ENCODE results near the gene COX7B2.

The COX7B2 gene, protein sequence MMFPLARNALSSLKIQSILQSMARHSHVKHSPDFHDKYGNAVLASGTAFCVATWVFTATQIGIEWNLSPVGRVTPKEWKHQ

GRCh38 chr4:46909078-46909477, at the start of gene COX7B2:
TSS of gene COX7B2 (minus strand) at chr4:46909245. CDS start at chr4:46735192, 174,053 bp downstream.
- DNase-seq = no peak

GRCh38 chr4:46956451-46956850, 47.4 kb upstream of the COX7B2 start:
- DNase-seq = no peak

- DNase-seq = no peak
Observed at GRCh38 chr4:46955601-46956000, 46.6 kb upstream of the COX7B2 start.

GRCh38 chr4:46954643-46955042, 45.6 kb upstream of the COX7B2 start:
- DNase-seq = no peak

- no peak for DNase-seq
Observed at GRCh38 chr4:46953564-46953963, 44.5 kb upstream of the COX7B2 start.

GRCh38 chr4:46952451-46952850, 43.4 kb upstream of the COX7B2 start:
- DNase-seq = no peak

- DNase-seq = no peak
Observed at GRCh38 chr4:46950826-46951225, 41.8 kb upstream of the COX7B2 start.

DNA sequence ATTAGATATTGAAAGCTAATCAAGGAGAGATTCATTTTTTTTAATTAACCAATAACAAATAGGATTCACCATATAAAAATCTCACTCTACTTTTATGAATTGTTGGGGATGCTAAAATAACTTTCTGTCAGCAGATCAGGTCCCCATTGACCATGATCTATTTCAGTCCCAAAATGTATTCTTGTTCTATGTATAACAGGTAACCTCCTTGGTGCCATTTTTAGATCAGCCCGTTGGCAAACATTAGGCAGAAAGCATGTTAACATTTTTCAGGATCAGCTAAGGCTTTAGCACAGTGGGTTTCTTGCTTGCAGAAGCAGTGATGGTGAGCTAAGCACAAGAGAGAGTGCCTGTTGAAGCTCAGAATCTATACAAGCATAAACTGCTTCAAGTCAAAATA, 40.8 kb upstream of the COX7B2 start:
- no peak for DNase-seq

DNA sequence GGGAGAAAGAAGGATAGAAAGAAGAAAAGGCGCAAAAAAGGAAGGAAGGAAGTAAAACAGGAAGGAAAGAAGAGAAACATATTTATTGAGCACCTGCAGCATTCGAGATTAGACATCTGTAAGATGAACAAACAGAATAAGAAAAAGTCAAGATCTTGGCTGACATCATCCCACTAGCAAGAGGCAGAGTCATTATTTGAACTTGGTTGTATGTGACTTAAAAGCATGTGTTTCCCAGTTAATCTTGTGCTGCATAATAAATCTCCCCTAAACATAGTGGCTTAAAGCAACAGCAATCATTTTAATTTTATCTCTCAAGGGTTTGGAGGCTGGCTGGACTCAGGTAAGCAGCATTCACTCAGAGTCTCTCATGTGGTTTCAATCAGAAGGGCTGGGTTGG, 38.5 kb upstream of the COX7B2 start:
- DNase-seq = no peak

- DNase-seq = no peak
Observed at GRCh38 chr4:46946919-46947536, 38.0 kb upstream of the COX7B2 start.

DNA sequence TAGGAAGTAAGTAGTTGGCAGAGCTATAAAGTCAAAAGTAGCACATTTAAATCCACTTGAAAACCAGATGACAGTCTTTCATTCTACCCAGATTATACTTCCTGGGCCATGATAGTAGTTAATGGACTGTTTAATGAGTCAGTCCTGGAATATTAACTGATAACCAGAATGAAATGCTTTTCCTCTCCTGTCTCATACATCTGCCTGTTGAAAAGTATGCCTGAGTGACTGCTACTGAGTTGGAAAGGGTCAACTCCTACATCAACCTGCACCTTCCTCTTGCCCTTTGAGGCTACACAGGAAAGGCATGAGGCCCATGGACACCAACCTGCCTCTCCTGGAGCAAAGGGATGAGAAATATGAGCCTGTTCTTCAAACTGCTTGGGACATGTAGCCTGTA, 36.0 kb upstream of the COX7B2 start:
- no peak for DNase-seq

DNA sequence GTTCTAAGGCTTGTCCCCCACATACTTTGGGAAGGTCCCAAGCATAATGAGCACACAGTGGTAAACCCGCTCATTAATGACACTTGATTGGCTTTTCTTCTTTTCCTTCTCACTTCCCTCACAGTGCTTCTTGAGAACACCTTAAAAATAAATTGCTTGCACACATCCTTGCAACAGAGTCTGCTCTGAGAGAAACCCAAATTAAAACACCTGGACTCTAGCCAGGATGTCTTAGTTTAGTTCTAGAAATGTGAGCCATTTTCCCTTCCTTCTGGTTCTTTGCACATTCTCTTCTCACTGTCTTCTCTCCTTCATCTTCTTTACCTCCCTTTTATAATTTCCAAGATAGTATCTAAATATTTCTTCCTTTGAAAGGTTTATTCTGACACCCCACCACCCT, 35.3 kb upstream of the COX7B2 start:
- no peak for DNase-seq

DNA sequence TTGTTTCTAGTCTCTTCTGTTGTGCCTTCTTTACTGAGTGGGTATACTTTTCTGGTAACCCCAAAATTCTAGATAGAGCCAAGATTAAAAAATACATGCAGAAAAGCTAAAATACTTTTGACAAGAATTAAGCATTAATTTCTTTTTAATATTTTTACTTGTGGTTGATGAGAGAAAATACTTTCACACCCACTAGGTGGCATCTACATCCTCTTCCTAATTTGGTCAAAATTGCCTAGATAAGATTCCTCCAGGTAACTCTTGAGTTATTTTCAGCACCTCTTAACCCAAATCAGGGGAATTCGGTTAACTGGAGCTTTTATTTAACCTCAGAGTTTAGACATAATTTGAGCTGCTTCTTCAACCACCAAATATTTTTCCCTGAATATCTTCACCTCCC, 28.4 kb upstream of the COX7B2 start:
- DNase-seq = no peak

- DNase-seq = no peak
Observed at GRCh38 chr4:46934726-46935125, 25.7 kb upstream of the COX7B2 start.

- DNase-seq = no peak
Observed at GRCh38 chr4:46933686-46934085, 24.6 kb upstream of the COX7B2 start.

- no peak for DNase-seq
Observed at GRCh38 chr4:46931981-46932380, 22.9 kb upstream of the COX7B2 start.

DNA sequence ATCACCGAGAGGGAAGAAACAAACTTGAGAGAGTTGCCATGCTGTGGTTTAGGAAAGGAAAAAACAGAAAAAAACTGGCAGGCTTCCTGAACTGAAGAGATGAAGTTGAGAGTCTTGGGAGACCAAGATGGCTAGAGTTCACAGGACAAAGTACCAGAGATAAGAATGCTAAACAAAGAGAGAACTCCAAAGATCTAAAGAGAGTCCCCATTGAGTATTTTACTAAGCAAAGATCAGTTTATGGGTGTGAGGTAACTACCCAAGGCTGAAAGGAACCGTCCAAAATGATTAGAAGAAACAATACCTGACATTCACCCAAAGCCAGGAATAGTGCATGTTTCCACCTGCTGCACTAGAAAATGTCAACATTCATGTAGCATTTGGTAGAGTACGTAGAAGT, 21.8 kb upstream of the COX7B2 start:
- no peak for DNase-seq

- DNase-seq = no peak
Observed at GRCh38 chr4:46927201-46927600, 18.2 kb upstream of the COX7B2 start.

- DNase-seq = no peak
Observed at GRCh38 chr4:46924789-46925529, 15.9 kb upstream of the COX7B2 start.

- no peak for DNase-seq
Observed at GRCh38 chr4:46922205-46922604, 13.2 kb upstream of the COX7B2 start.

DNA sequence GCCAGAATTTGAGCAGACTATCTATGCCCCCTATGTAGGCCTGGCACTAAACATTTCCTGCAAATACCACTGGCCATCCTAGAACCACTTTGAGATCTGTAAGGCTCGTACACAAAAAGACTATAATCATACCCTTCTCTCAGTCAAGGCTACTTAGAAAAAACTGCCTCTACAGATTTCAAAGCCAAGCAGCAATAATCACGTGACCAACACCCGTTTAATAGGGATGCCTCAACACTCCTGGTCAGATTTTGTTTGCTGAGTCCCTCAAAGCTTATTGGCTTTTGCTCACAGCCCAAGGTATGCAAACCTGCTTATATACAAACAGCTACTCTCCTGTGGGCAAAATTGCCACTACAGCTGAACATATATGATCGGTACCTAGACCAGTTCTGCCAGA, 897 bp downstream of the COX7B2 start:
- DNase-seq = no peak

DNA sequence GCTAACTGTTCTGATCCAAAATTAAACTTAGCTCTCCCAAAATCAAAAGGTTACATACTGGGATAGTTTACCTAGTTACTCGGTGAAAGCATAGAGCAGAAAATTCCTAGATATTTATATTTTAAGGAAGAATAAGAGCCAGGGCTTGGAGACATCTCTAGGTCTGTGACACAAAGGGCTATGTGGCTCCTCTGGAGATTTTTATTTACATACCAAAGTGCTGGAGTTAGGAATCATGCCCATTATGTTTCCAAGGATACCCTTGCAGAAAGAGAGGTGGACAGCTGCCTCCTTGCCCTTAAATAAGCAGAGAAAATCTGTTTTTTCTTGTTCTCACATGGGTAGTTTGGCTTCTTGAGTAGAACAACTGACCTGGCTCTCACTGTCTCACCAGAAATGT, 9.0 kb downstream of the COX7B2 start:
- DNase-seq = no peak

DNA sequence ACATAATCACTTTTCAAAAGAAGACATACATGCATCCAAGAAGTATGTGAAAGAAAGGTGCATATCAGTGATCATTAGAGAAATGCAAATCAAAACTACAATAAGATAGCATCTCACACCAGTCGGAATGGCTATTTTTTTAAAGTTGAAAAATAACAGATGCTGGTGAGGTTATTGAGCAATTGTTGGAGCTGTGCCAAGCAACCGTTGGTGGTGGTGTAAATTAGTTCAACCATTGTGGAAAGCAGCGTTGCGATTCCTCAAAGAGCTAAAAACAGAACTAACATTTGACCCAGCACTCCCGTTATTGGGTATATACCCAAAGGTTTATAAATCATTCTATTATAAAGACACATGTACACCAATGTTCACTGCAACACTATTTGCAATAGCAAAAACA, 14.2 kb downstream of the COX7B2 start:
- no peak for DNase-seq

- no peak for DNase-seq
Observed at GRCh38 chr4:46890056-46890455, 19.0 kb downstream of the COX7B2 start.

GRCh38 chr4:46889410-46889809, 19.6 kb downstream of the COX7B2 start:
- DNase-seq = no peak

All from NCI-H1092 (cell line).